ENCODE data around the gene LRRC3C.

- TF ChIP-seq CTCF (IDR thresholded peaks at IDR 0.05; ENCODE audit: poor library complexity) (no peak), EZH2phosphoT487 (IDR thresholded peaks at IDR 0.05; ENCODE audit: low read depth, severe bottlenecking, unreplicated experiment) (no peak)
These were observed 28.2 kb downstream of the LRRC3C start for GRCh38 chr17:39955726-39956225.

All from hepatocyte (in vitro differentiated cells).